GM06990 (cell line): ENCODE data around the gene UBL5.
"Not testable (repeated sequence)": the region's sequence is repeated elsewhere in the genome, so short reads cannot be mapped to it uniquely, and the experiment has no call there.

Experiments
- DNase-seq: peaks from one replicate; pipeline ENCODE4 v3.0.0-alpha.2; 2011; ENCODE audit not compliant: insufficient read length; ENCODE audit errors: extremely low read depth
- H3K27me3 ChIP-seq: replicated peaks from 2 replicates; pipeline ENCODE4 v1.6.0; 2011; ENCODE audit warnings: low read length; ENCODE audit not compliant: control insufficient read depth, insufficient read depth
- H3K36me3 ChIP-seq: 2 replicates; pipeline ENCODE4 v1.5.1; 2011; ENCODE audit warnings: low read length; ENCODE audit not compliant: control insufficient read depth, insufficient read depth
- H3K4me3 ChIP-seq: replicated peaks from 2 replicates; pipeline ENCODE4 v1.5.1; 2011; ENCODE audit warnings: low read depth, mild to moderate bottlenecking, control low read depth, low read length
- CTCF ChIP-seq: IDR thresholded peaks from 2 replicates; pipeline ENCODE4 v1.5.1; 2011; ENCODE audit warnings: low read length, control low read depth, mild to moderate bottlenecking, inconsistent platforms; ENCODE audit not compliant: insufficient read depth, poor library complexity, severe bottlenecking

Gene UBL5

DNA sequence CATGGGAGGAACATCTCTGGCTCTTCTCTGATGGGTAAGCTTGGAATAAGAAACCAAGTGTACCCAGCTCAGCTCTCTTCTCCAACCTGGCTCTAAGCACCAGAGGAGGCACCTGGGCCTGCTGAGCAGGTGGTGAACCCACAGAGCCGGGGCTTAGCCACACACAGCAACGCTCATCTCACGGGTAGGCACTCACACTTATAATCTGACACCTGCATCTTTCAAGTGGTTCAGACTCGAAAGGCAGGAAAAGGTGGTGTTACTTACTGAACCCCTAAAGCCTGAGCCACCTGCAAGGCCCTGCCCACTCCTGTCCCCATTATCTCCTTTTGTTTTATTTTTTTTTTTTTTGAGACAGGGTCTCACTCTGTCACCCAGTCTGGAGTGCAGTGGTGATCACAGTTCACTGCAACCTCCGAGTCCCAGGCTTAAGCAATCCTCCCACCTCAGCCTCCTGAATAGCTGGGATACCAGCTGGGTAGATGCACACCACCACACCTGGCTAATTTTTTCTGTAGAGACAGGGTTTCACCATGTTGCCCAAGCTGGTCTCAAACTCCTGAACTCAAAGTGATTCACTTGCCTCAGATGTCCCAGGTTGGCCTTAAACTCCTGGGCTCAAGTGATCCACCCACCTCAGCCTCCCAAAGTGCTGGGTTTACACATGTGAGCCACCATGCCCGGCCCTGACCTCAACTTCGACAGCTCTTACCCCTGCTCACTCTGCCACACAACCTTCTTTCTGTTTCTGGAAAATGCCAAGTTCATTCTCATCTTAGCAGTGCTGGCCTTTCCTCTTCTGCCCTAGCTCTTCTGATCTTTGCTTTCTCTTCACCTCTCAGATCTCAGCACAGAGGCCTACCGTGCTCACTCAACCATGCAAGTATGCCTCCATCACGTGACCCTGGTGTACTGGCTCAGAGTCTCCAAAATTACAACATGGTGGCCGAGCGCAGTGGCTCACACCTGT, 18.6 kb upstream of the UBL5 start:
- H3K4me3 ChIP-seq: no peak overlapping the region
- TF ChIP-seq CTCF: no peak
- no peaks in the 10 kb centered on the region for H3K27me3 ChIP-seq
- no peak for DNase-seq
- peaks cover 15% of the 10 kb centered on the region for H3K36me3 ChIP-seq

DNA sequence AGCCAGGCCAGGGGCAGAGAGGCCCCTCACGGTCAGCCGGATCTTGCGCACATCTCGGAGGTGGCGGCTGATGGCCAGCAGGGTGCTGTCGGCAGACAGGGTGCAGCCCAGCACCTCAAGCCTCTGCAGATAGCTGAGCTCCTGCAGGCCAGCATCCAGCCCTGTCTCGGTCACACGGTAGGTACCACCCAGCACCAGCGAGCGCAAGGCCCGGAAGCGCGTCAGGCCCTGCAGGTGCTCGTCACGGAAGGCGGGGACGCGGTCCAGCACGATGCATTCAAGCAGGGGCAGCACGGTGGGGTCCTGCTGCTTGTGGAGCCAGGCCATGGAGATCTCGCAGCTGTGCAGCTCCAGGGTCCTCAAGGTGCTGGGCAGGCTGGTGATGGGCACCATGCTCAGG, 16.6 kb upstream of the UBL5 start:
- peaks cover 18% of the 10 kb centered on the region for H3K36me3 ChIP-seq
- no peak overlapping the region for H3K4me3 ChIP-seq
- no peaks in the 10 kb centered on the region for H3K27me3 ChIP-seq
- no peak for TF ChIP-seq CTCF
- DNase-seq: no peak

DNA sequence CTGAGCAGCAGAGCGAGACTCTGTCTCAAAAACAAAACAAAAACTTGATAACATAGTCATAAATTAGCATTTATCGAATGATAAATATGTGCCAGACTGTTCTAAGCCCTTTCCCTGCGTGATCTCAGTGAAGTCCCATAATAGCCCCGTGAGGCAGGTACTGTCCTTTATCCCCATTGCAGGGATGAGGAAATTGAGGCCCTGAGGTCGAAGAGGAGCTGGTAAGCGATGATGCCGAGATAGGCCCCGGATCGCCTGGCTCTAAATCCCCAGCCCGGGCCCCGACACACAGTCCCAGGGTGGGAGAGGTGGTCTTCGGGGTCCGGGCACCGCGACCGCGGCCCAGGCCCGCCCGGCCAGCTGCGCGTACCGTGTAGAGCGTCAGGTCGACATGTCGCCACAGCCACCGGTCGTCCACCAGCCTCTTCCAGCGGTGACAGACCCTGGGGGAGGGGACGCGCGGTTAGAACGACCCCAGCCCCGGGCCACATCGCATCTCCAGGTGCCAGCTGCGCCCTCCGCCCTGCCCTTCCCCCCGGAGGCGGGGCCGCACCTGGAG, 9.5 kb upstream of the UBL5 start:
- Histone ChIP-seq H3K27me3 (no peaks in the 10 kb centered on the region), H3K4me3 (peak overlapping the region; percentile 94), H3K36me3 (peaks cover 2% of the 10 kb centered on the region)
- no peak for TF ChIP-seq CTCF
- no peak for DNase-seq

DNA sequence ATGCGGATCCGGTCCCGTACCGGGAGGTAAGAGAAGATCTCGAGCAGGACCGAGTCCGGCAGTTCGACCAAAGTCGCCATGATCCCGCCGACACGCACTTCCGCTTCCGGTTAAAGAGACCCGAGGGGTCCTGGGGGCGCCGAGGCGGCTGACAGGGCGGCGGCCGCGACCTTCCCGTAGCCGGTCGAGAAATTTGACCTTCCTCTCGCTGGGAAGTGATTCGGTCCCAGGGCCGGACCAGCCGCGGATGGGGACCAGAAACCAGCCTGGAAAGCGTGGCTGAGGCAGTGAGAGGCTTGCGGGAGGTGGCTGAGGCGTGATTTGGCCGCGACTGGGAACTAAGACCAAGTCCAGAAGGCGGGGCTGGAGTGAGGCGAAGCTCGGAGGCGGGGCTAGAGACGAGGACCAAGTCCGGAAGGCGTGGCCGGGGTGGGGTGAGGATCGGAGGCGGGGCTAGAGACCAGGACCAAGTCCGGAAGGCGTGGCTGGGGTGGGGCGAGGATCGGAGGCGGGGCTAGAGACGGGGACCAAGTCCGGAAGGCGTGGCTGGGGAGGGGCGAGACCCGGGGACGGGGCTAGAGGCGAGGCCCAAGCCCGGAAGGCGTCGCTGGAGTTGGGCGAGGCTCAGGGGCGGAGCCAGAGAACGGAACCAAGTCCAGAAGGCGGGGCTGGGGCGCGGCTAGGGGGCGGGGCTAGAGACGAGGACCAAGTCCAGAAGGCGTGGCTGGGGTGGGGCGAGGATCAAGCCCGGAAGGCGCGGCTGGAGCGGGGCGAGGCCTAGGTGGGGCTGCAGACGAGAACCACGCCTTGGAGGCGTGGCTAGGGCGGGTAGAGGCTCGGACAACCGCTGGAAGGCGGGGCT, 8.8 kb upstream of the UBL5 start, which contains the start of gene FBXL12:
Gene FBXL12 (minus strand): TSS at position 346 of the 862 bp plus-strand sequence. CDS start 266 bp downstream, at position 80.
- H3K4me3 ChIP-seq: peak within 1 kb of the TSS; percentile 94
- H3K36me3 ChIP-seq: peaks cover 2% of the 10 kb centered on the region
- H3K27me3 ChIP-seq: no peaks in the 10 kb centered on the region
- peak; percentile 99 for DNase-seq
- no peak for TF ChIP-seq CTCF

GRCh38 chr19:9819596-9819909, 8.2 kb upstream of the UBL5 start:
- Histone ChIP-seq H3K36me3 (peaks cover 2% of the 10 kb centered on the region), H3K27me3 (no peaks in the 10 kb centered on the region), H3K4me3 (peak overlapping the region; percentile 57)
- no peak for TF ChIP-seq CTCF
- DNase-seq: no peak

- peak overlapping the region; percentile 57 for H3K4me3 ChIP-seq
- not testable (repeated sequence) for H3K36me3 ChIP-seq, H3K27me3 ChIP-seq, DNase-seq
These were observed 7.7 kb upstream of the UBL5 start for GRCh38 chr19:9820034-9820433.
